GM18517 (cell line): ENCODE results near the gene HOXC10.

Experiments
- ATAC-seq: cut with Tn5 transposase; IDR thresholded peaks from one replicate; pipeline ENCODE4 v1.9.1; 2021; ENCODE audit warnings: mild to moderate bottlenecking, moderate library complexity; ENCODE audit not compliant: unreplicated experiment

HOXC10 gene

DNA sequence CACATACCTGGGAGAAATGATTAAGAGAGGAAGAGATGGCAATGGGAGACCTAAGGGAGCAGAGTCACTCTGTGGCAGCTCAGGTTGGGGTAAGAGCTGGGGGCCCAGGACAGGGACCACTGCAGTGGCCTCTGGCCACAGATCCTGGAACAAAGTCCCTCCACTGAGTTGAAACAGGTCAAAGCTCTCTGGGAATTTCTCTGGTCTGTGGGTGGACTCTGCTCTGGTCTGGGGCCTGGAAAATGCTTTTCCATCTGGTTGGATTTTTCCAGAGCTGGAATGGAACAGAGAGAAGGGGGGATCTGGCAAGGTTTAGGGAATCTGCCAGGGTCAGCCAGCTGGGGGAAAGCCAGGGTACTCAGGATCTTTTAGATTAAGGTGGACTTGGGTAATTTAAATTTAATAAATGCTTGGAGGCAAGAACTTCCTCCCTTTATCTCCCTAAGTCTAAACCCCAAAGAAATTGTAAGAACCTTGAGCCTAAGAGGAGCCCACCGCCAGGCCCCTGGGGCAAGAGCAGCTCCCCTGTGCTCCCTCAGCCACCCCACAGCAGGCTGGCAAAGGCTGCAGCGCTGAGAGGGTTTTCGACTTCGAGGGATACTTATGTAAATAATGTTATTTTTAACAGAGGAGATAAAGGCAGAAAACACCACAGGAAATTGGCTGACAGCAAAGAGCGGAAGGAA is 3.7 kb downstream of the HOXC10 start:
- ATAC-seq = no peak

DNA sequence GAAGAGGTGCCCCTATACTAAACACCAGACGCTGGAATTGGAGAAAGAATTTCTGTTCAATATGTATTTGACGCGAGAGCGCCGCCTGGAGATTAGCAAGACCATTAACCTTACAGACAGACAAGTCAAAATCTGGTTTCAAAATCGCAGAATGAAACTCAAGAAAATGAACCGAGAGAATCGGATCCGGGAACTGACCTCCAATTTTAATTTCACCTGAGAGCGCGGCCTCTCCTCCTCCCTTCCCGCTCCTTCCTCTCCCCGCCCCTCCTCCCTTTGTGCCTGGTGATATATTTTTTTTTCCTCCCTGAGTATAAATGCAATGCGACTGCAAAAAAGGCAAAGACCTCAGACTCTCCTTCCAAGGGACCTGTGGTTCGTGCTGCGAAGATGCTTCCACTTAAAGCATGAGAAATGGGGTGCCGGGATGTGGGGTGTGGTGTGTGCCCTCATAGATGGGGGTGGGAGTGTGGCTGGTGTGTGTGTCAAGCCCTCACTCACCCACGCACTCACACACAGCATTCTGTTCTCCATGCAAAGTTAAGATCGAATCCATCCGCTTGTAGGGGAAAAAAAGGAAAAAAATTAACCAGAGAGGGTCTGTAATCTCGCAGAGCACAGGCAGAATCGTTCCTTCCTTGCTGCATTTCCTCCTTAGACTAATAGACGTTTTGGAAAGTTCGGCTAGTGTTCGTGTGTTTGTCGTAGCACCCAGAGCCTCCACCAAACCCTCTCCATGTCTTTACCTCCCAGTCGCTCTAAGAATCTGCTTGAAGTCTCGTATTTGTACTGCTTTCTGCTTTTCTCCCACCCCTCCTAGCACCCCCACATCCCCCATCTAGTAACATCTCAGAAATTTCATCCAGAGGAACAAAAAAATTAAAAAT is 4.5 kb downstream of the HOXC10 start:
- no peak for ATAC-seq

DNA sequence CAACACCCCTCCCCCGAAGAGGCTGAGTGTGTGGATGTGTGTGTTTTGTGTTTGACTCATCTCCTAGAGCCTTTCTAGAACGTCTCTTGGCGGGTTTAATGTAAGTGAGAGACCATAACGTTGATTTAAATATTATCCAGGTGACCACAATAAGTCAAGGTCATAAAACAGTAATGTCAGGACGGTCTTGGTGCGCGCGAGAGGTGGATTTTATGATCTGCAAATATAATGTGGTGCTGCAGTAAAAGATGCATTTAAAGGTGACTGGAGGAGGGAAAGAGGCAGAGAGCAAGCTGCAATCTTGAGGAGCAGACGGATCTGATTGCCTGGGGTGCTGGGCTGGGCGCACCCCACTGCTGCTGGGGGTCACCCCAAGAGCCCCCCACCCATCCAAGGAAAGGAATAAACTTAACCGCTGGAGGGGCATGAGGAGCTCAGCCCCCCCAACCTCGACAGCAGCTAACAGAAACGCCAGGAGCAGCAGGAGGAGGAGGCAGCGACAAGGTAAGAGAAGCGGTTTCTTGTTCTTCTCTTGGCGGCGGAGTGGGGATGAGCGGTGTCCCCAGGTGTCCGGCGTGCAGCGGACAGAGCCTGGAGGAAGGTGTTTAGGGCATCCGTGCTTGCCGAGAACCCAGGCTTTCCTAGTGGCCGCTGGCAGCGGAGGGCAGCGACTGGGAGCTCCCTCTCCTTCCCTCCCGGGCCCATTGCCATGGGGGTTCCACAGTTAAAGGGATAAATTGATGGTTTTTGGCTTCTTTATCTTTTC is 5.5 kb downstream of the HOXC10 start:
- no peak for ATAC-seq

DNA sequence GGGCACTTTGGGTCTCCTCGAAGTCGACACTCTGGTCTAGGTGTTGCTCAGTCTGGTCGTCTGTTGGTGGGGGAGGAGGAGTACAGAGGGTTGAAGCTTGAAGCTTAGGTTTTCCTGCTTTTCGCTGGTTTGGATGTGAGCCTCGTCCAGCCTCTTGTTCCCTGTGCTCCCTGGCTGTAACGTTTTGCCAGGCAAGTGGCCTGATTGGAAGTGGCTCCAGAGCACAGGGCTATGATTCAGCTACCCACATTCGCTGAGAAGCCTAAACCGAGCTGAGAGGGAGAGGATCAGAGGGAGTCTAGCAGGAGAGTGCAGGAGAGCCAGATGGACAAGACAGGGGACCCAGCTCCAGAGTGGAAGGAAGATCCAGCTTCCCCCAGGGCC is 6.1 kb downstream of the HOXC10 start:
- ATAC-seq = no peak

DNA sequence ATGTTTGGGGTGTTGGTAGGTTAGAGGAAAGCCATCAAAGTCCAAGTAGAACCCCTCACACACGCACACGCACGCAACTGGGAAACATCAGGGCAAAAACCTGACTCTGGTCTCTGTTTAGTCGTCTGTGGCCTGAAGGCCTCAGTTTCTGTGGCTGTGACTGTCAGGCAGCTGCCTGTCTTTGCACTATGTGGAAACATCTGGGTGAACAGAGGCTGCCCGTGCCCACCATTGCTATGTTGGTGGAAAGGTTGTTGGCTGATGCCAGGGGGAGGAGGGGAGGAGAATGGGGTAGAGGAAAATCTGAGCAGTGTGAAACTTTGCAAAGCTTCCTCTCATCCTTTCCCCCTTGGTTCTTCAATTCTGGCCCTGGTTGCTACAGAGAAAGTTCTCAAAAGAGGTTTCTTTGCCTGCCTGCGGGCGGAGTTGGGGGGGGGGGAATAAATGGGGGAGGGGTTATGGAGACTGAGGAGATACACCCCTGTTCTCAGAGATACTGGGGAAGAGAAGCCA is 7.5 kb downstream of the HOXC10 start:
- no peak for ATAC-seq

DNA sequence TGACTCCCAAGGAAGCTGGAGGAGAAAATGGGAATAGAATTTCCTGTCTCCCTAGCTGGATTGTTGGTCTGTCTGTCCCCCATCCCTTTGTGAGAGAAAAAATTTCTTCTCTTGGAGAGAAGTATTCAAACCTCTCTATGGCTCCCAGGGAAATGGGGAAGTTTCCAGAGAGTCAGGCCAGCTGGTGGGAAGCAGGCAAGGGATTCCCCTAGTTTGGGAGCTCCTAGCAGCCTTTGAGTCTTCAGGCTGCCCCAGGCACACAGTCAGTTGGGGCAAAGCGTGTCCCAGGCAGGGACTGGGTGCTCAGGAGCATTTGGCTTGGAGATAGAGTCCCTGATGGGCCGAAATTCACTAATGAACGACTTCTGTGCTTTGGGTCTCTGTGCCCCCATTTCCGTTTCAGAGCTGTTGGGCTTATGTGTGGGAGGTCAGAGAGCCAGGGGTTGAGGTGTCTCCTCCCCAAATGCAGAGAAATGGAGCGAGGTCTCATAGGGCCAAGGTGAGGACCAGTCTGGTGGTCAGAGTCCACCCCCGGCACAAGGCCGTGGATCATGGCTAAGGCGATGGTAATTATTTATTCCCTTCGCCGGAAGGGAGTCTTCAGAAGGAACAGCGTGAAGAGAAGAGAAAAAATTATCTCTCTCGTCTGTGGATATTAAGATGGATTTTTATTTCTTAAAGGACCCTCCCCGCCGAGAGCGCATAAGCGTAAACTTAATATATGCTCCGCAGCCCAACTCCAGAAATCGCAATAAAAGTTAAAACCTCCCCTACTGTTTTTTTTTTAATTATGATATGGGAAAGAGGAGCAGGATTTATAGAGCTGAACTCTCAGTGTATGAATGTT is 8.4 kb downstream of the HOXC10 start:
- ATAC-seq = no peak

DNA sequence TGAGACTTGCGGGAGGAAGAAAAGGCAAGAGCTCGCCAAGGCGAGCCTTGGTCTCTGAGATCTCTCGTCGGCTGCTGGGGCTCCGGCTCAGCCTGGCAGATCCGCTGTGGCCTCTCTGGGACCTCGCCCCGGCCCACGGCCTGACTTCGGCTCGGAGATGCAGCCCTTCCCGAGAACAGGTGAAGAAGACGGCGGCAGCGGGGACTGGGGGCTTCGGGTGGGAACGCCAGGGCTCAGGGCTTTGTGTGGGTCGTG is 9.0 kb downstream of the HOXC10 start:
- ATAC-seq = no peak

DNA sequence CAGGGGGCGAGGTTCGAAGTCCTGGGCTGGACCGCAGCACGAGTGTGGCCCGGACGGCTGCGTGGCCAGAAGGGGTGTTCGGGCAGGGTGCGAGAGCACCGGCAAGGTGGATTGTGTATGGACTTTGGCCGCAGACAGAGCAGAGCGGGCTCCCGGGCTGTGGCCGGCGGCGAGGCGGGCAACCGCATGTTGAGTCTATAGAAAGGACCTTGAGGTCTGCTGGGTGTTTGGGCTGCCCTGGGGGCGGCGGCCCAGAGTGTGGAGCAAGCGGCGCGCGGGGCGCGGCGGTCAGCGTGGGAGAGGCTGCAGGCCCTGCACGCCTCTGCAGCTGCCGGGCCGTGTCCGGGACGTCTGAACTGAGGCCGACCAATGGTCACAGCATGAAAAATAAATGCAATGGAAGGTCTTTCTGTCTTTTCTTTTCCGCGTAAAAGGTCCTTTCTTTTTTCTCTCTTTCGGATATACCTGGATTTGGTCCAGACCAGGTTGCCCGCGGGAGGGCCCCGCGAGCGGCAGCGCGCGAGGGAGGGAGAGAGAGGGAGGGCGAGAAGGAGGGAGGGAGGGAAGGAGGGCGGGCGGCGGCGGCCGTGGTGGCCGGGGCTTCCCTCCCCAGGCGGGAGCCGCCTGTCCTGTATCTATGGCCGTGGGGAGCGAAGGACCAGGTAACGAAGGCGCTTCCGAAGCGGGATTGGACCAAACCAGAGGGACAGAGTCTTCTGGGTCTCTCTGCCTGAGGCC is 9.5 kb downstream of the HOXC10 start:
- ATAC-seq = no peak

DNA sequence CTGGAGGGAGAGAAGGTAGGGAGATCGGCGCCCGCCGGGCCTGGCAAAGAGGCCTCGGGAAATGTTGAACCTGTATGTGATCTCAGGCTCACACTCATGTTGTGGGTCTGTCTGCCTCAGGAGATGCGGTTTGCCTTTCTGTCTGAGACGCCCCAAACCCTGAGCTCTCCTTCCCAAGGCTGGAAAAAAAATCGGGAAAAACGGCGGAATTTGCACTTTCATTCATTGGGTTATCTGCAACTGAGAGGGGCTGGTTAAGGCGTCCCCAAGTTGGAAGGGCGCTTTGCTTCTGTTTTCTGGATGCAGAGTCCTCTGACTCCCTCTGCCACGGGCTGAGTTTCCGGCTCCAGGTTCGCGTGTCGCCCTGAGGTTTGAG is 10.0 kb downstream of the HOXC10 start:
- ATAC-seq = no peak

DNA sequence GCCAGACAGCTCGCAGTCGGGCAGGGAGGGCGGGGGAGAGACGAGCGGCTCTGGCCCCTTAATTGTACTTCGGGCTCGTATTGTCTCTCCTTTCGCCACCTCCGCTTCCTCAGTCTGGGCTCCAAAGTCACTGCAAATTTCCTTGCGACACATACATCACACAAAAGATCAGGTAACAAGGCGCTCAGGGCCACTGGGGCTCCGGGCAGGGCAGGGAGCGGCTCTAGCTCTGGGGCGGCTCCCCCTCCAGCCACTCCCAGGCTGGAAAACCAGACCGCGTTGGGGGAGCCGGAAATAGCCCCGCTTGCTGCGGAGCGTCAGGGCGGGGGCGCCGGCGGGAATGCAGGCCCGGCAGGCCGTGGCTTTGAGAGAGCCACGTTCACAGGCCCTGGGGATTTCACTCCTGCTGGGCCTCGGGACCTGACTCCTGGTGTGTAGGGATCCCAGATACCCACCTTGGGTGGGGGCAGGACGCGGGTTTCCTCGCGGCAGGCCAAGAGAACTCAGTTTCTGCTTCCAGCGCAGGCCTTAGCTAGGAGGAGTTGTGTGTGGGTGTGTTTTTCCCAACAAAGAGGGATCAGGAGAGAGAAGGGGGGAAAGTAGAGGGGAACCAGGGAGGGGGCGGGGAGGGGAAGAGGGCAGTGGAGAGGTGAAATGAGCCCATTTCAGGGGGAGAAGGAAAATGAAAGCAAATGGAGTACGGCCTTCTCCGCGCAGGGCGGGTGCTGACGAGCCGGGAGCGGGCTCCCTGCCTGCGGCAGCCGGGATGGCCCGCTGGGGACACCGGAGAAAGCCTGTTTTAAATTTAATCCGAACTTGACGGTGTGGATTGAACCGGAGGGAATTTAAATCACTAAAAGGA is 10.7 kb downstream of the HOXC10 start:
- no peak for ATAC-seq

DNA sequence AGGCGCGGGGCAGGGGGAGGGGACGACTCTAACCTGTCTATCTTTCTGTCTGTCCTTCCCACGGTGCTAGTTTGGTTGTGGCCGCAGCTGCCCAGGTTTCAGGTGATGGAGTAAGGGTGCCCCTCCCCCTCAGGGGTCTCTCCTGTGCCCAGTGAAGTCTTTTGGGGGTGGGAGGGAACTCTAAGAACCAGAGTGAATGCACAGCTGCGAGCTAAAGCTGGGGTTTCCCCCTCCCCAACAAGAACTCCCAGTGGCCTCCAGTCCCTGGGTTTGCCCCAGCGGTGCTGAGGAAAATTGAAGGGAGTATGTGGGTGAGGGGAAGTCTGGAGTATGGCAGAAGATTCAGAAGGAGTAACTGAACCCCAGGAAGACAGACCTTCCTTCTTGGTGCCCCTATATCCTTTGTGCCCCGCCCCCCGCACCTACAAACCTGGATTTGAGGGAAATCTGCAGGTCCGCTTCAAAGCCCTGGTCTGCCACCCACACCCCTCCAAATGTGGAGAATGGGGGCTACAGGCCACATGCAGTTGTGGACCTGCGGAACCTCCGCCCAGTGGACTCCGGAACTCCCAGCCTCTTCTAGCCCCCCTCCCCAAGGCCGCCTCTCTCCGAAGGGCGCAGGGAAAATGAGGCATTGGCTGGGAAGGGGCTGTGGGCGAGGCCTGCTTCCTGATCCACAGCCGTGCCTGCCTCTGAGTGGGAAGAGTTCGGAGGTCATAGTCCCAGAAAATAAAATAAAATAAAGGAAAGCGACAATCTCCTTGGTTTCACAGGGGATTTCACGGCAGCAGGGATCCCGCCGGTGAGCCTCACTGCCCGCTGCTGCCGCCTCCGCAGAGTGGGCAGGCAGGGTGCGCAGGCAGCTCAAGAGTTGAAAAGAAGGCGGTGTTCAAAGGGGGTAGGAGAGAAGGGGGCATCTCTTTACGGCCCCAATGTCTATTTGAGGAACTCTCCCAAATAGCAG is 11.6 kb downstream of the HOXC10 start:
- ATAC-seq = no peak

DNA sequence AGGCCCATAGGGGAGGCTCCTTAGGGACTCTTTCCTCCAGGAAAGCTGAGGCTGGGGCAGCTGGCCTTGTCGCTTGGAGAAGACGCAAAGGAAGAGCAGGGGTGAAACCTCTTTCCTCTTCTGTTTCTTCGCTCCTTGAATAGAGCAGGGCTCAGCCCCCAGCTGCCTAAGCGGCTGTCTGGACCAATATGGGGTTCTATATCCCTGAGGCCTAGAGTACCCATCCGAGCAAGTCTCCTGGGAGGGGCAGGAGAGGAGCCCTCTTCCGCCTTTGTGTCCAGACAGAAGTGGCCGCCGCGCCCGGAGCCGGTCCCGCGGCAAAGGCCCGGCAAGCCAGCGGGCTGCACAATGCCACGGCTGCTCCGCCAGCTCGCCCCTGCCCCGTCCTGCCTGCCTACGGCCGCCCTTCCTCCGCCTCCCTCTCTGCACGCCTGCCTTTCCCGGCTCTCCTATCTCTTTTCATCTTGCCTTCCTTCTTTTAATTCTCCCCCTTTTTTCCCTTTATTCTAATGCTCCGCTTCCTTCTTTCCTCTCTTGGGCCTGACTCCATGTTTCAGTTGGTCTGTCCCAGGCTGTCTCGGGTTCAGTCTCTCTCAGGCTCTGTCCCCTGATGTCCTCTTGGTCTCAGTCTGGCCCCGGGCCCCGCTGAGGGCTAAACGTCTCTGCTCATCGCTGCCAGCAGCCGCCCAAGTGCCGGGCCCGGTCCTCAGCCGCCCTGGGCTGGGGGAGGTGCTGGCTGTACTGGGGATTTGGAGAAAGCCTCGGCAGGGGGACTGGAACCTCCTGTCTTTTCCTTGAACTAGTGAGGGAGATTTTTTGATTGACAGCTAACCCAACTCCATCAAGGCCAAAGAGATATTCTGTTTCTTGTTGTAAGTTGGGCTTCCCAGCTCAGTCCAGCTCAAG is 12.5 kb downstream of the HOXC10 start:
- no peak for ATAC-seq

DNA sequence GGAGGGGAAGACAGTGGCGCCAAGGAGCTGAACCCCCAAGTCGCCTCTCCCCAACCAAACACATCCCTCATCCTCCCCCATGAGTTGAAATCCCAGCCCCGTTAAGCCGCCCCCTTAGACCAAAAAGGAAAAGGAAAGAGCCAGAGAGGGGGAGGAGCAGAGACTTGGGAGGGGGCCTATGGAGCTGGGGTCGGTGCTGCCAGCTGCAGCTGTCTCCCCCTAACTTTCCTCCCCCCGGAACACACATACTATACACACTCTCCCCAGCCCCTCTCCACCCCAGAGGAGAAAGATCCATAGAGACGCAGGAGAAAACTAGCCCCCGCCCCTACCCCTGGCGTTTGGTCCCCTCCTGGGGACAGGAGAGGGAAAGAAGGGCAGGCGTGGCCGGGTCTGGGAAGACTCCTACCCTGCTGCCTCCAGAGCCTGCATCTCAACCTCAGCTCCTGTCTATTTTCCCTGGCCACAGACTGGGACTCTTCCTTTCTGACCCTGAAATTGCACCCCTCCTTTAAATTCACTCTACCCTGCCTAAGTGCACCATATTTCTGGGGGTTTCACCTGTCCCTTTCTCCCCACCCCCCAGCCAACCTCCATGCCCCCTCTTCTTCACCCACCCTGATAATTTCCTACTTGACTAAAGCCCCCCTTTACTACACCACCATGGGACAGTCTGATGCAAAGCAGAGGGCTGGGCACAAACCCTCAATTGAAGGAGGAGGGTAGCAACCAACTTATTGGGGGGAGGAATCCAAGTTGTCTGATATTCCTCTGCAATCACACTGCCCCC is 13.4 kb downstream of the HOXC10 start:
- ATAC-seq = no peak

DNA sequence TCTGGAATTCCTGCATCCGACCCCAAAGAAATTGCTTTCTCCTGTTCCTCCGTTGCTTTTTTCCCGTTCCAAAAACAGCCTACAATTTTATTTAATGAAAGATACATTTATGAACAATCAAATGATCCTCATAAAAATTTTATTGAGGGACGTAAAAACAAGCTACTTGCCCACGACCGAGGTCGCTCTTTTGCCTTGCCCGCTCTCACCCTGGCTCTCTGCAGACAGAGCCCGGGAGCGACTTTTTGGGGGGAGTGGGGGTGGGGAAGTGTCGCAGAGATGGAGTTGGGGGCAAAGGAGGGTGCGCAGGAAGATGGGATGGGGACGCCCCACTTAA is 13.9 kb downstream of the HOXC10 start:
- no peak for ATAC-seq

DNA sequence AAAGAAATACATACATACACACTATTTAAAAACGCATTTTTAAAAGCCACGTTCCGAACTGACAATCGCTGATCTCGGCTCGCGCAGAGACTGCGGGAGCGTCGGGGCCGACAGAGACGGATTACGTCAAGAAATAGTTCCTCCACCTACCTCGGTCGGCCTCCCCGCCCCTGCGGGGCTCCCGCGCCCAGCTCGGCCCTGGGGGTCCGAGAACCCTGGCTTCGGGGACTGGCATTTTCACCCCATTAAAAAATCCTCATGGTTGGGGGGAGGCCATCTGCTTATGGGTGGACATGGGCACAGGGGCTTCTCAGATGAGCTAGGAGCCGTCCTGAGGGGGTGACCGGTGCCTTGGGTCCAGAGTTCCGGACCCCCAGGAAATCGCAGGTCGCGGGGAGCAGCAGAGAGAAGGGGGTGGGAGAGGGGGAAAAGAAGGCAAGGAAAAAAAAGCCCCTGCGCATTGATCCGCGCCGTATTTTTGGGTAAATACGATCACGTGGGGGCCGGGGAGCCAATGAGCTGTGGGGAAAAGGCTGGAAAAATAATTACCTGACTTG is 14.7 kb downstream of the HOXC10 start:
- no peak for ATAC-seq
